Gastrocnemius medialis (tissue), 4 donors: ENCODE data around the gene RASA4. TPM values are rescaled to one million over a fixed set of nuclear protein-coding genes. Genes with fewer than 3 reads are reported as not detected.
"Not testable (repeated sequence)": the region's sequence is repeated elsewhere in the genome, so short reads cannot be mapped to it uniquely, and the experiment has no call there.

Experiments used
- ATAC-seq, 2 donors: fragments of 150-250 bp; one replicate each; pipeline ENCODE4 v1.9.1; 2016
- DNase-seq, 2 donors: peaks; one replicate each; pipeline ENCODE4 v3.0.0-alpha.2; 2019
- H3K27ac ChIP-seq, 4 donors: fragments of 200-600 bp; sonication (generic); 1 replicate in 1 of 4; 2 replicates in 3 of 4; pipeline ENCODE4 v1.5.1; 2016 to 2018; ENCODE audit warnings: mild to moderate bottlenecking in 2 of 4, moderate library complexity in 1 of 4
- H3K27me3 ChIP-seq, 3 donors: fragments of 200-600 bp; sonication (generic) in 2 of 3; 1 replicate in 1 of 3; 2 replicates in 2 of 3; pipeline versions ENCODE4 v1.5.1 to v1.6.0; 2016 to 2019; ENCODE audit warnings: mild to moderate bottlenecking in 1 of 3, moderate library complexity in 1 of 3
- H3K36me3 ChIP-seq, 2 donors: fragments of 200-600 bp; sonication (generic) in 1 of 2; one replicate each; pipeline ENCODE4 v1.5.1; 2017 to 2018
- H3K4me1 ChIP-seq, 2 donors: fragments of 200-600 bp; sonication (generic) in 1 of 2; one replicate each; pipeline ENCODE4 v1.5.1; 2016 to 2017; ENCODE audit warnings: mild to moderate bottlenecking in 2 of 2
- H3K4me3 ChIP-seq, 4 donors: fragments of 200-600 bp; sonication (generic) in 3 of 4; 1 replicate in 1 of 4; 2 replicates in 3 of 4; pipeline ENCODE4 v1.5.1; 2016 to 2019; ENCODE audit warnings: mild to moderate bottlenecking in 2 of 4
- H3K9me3 ChIP-seq, 3 donors: fragments of 200-600 bp; sonication (generic) in 2 of 3; 1 replicate in 1 of 3; 2 replicates in 2 of 3; pipeline ENCODE4 v1.5.1; 2016 to 2019
- in situ Hi-C, 4 donors: fragments of 200-750 bp; cut with MboI; loops; one replicate each; pipeline versions ENCODE4 v1.15.0 to v1.8.0; 2017; ENCODE audit warnings: low sequenced_read_pairs in 4 of 4
- intact Hi-C: fragments of 100-400 bp; cut with DNase I; formaldehyde crosslinking; loops from one replicate; pipeline ENCODE4 v1.15.1; 2023; ENCODE audit warnings: low total_unique reads
- total RNA-seq, 4 donors: library from RNA; depleted of rRNA; stranded (reverse); fragments of >200 nt; gene quantifications; one replicate each; pipeline versions ENCODE4 v1.1.0 to v1.2.3, GENCODE V29; 2016

The RASA4 gene
- total RNA-seq, result 100 to 1,000 TPM in 3 of 4 donors, 10 to 100 TPM in 1; 52.4 to 329 (median 177) TPM

- peak; percentile 46 to 53 for DNase-seq
- H3K9me3 ChIP-seq, H3K36me3 ChIP-seq, H3K27me3 ChIP-seq, H3K4me1 ChIP-seq, intact Hi-C loops, in situ Hi-C loops: not testable (repeated sequence)
- H3K4me3 ChIP-seq, result peak within 1 kb of the TSS; percentile 45 to 62 (median 59)
- peak; percentile 15 to 21 for ATAC-seq
- peak within 1 kb of the TSS; percentile 74 to 85 (median 82) for H3K27ac ChIP-seq
Measured at GRCh38 chr7:102616507-102617125, at the start of gene RASA4. TSS of gene RASA4 (minus strand) at chr7:102616756. CDS start at chr7:102616689, 67 bp downstream.

GRCh38 chr7:102664765-102665164 is 48.2 kb upstream of the RASA4 start:
- in situ Hi-C loops, H3K4me1 ChIP-seq, H3K27me3 ChIP-seq, ATAC-seq, DNase-seq, H3K4me3 ChIP-seq, H3K9me3 ChIP-seq, H3K36me3 ChIP-seq, H3K27ac ChIP-seq, intact Hi-C loops: not testable (repeated sequence)

GRCh38 chr7:102649924-102650323 is 33.4 kb upstream of the RASA4 start, which contains the start of gene SPDYE2B:
TSS of gene SPDYE2B (plus strand) at chr7:102650319. CDS start at chr7:102652349, 2,030 bp downstream.
- H3K4me3 ChIP-seq, in situ Hi-C loops, H3K27ac ChIP-seq, ATAC-seq, intact Hi-C loops, H3K27me3 ChIP-seq, DNase-seq, H3K4me1 ChIP-seq, H3K36me3 ChIP-seq, H3K9me3 ChIP-seq: not testable (repeated sequence)

GRCh38 chr7:102647813-102648212 is 31.3 kb upstream of the RASA4 start:
- in situ Hi-C loops, H3K27ac ChIP-seq, H3K27me3 ChIP-seq, DNase-seq, H3K4me1 ChIP-seq, ATAC-seq, H3K36me3 ChIP-seq, intact Hi-C loops, H3K4me3 ChIP-seq, H3K9me3 ChIP-seq: not testable (repeated sequence)

- H3K27ac ChIP-seq, H3K4me3 ChIP-seq, in situ Hi-C loops, H3K27me3 ChIP-seq, ATAC-seq, H3K36me3 ChIP-seq, DNase-seq, intact Hi-C loops, H3K9me3 ChIP-seq, H3K4me1 ChIP-seq: not testable (repeated sequence)
Measured at GRCh38 chr7:102643404-102643803, 26.8 kb upstream of the RASA4 start.

GRCh38 chr7:102642691-102643090 is 26.1 kb upstream of the RASA4 start, which contains the start of gene UPK3BL1:
TSS of gene UPK3BL1 (minus strand) at chr7:102642791. CDS start at chr7:102642741, 50 bp downstream.
- in situ Hi-C loops, H3K36me3 ChIP-seq, ATAC-seq, H3K9me3 ChIP-seq, DNase-seq, H3K4me1 ChIP-seq, H3K27me3 ChIP-seq, intact Hi-C loops, H3K4me3 ChIP-seq, H3K27ac ChIP-seq: not testable (repeated sequence)

- in situ Hi-C loops, H3K27ac ChIP-seq, H3K4me3 ChIP-seq, ATAC-seq, H3K4me1 ChIP-seq, intact Hi-C loops, H3K9me3 ChIP-seq, H3K36me3 ChIP-seq, H3K27me3 ChIP-seq: not testable (repeated sequence)
- peak in 1 of 2 donors; percentile 9 for DNase-seq
Measured at GRCh38 chr7:102638848-102639247, 22.3 kb upstream of the RASA4 start.

GRCh38 chr7:102636956-102637355 is 20.4 kb upstream of the RASA4 start:
- H3K4me1 ChIP-seq, ATAC-seq, intact Hi-C loops, H3K27me3 ChIP-seq, in situ Hi-C loops, H3K27ac ChIP-seq, H3K4me3 ChIP-seq, DNase-seq, H3K36me3 ChIP-seq, H3K9me3 ChIP-seq: not testable (repeated sequence)

GRCh38 chr7:102635354-102635753 is 18.8 kb upstream of the RASA4 start:
- H3K36me3 ChIP-seq, H3K4me3 ChIP-seq, DNase-seq, in situ Hi-C loops, H3K27ac ChIP-seq, intact Hi-C loops, H3K9me3 ChIP-seq, H3K27me3 ChIP-seq, ATAC-seq, H3K4me1 ChIP-seq: not testable (repeated sequence)

- in situ Hi-C loops, H3K36me3 ChIP-seq, H3K4me1 ChIP-seq, DNase-seq, H3K9me3 ChIP-seq, H3K27ac ChIP-seq, H3K27me3 ChIP-seq, H3K4me3 ChIP-seq, intact Hi-C loops, ATAC-seq: not testable (repeated sequence)
Measured at GRCh38 chr7:102634299-102634698, 17.7 kb upstream of the RASA4 start.

GRCh38 chr7:102630622-102631021 is 14.1 kb upstream of the RASA4 start:
- H3K27me3 ChIP-seq, DNase-seq, H3K9me3 ChIP-seq, H3K4me3 ChIP-seq, H3K4me1 ChIP-seq, H3K36me3 ChIP-seq, ATAC-seq, intact Hi-C loops, H3K27ac ChIP-seq, in situ Hi-C loops: not testable (repeated sequence)

- intact Hi-C loops, in situ Hi-C loops, H3K36me3 ChIP-seq, H3K27me3 ChIP-seq, DNase-seq, H3K4me3 ChIP-seq, H3K9me3 ChIP-seq, H3K27ac ChIP-seq, H3K4me1 ChIP-seq: not testable (repeated sequence)
- ATAC-seq, result peak in 1 of 2 donors; percentile 36
Measured at GRCh38 chr7:102627271-102627904, 10.8 kb upstream of the RASA4 start.
